Stimulated activated CD8-positive, alpha-beta memory T cell treated with anti-CD3 and anti-CD28 coated beads, Interleukin-15, amount 100 ng/mL, for 4 hours (primary cell): ENCODE measurements around the gene GPR158.
"Not testable (repeated sequence)": the region's sequence is repeated elsewhere in the genome, so short reads cannot be mapped to it uniquely, and the experiment has no call there.

Experiments used
- DNase-seq, 2 donors: peaks; one replicate each; pipeline ENCODE4 v3.0.0-alpha.2; 2020; ENCODE audit warnings: low read depth in 2 of 2

Gene GPR158

GRCh38 chr10:25174461-25175230 is at the start of gene GPR158:
Gene GPR158 (plus strand): TSS chr10:25175001. CDS start chr10:25175421, 420 bp downstream.
- peak; percentile 5 to 18 for DNase-seq

DNA sequence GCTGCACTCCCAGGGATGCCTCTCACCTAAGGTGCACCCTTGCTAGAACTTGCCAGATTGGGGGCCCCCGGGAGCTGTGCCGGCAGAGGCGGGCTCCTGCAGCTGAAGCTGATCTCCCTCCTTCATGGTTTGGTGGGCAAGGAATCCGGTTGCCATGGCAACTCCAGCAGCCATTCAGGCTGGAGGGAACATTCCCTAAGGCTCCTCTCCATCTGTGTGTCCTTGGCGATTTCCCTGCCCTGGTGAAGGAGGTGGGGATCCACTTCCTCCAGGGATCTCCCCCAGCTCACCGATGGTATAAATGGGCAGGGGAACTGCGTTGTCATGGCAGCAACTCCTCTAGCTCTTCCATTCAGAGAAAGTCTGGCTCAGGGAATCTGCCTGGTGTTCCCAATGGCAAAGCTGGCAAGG is 49.6 kb upstream of the GPR158 start:
- DNase-seq = no peak

GRCh38 chr10:25129592-25129991 is 45.2 kb upstream of the GPR158 start:
- no peak for DNase-seq

- no peak for DNase-seq
Observed at GRCh38 chr10:25130906-25131305, 43.9 kb upstream of the GPR158 start.

DNA sequence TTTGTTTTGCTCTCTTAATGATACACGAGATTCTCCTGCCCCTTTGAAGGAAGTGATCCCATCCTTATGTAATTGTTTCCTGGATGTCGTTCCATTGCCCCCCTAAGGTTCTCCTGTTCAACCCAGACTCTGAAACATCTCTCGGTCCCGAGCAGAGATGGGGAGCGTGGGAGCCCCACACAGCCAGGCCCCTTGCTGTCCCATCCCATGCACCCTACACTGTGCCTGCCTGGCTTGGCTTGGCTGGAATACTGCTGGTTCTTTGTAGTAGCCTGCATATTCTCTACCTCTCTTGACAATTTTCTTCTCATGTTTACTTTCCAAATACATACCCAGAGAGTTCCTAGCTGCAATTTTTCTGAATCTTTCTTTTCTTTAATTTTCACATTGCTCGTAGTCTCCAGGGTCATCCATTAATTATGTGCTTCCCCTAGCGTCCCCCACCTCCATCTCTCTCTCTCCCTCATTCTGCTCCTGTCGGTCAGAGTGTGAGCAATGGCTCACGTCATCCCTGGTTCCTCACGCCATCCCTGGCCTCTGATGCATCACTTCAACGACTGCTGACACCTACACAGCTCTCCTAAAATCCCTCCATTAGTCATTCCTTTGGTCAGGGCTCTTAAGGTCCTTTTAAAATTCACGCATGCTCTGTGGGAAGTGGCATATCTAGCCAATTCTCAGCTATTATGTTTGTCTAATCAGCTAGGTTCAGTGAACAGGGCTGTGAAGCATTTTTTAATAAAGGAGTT is 32.5 kb upstream of the GPR158 start:
- no peak for DNase-seq

DNA sequence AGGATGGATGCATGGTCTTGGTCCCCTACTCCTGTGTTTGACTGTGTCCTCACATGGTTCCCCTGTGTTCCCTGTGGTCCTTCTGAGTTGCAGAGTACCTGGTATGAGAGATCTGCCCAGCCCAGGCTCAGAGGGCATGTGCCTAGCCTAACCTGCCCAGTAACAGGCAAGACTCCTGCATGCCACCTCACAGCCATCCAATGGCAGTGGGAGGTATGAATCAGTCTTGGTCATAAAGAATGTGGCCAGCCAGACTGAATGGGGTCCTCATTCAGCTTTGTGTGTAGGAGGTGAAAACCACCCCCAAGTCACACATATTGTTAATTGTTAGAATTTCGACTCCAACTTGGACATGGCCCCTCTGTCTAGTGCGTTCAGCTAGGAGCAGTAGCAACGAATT is 17.2 kb upstream of the GPR158 start:
- no peak for DNase-seq

DNA sequence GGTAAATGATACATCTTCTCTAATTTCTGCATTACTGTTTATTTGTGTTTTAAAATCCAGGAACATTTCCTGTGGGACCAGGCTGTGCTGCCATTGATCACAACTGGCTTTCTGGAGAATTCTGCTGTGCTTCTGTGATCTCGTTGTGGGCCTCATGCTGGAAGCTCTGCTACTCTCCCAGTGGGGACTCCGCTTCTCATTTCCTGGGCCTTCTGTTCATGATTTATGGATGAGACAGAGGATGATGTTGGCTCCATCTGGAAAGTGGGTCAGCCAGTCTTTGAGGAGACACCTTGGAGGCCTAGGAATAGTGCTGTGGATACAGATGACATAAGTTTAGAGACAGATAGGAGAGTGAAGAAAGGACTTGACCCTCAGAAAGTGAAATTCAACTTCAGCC is 15.2 kb upstream of the GPR158 start:
- DNase-seq = no peak

GRCh38 chr10:25162391-25162790 is 12.4 kb upstream of the GPR158 start:
- no peak for DNase-seq

DNA sequence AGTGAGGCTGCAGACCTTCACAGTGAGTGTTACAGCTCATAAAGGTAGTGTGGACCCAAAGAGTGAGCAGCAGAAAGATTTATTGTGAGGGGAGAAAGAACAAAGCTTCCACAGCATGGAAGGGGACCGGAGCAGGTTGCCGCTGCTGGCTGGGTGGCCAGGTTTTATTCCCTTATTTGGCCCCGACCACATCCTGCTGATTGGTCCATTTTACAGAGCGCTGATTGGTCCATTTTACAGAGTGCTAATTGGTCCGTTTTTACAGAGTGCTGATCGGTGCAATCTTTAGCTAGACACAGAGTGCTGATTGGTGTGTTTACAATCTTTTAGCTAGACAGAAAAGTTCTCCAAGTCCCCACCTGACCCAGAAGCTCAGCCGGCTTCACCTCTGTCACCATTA is 11.3 kb upstream of the GPR158 start:
- DNase-seq = not testable (repeated sequence)

- DNase-seq = no peak
Observed at GRCh38 chr10:25169740-25170139, 5.1 kb upstream of the GPR158 start.

- no peak for DNase-seq
Observed at GRCh38 chr10:25170627-25171026, 4.2 kb upstream of the GPR158 start.

GRCh38 chr10:25175527-25176420 is 973 bp downstream of the GPR158 start:
- no peak for DNase-seq

GRCh38 chr10:25176421-25176968 is 1.7 kb downstream of the GPR158 start:
- DNase-seq = no peak

- no peak for DNase-seq
Observed at GRCh38 chr10:25177093-25177753, 2.4 kb downstream of the GPR158 start.

- DNase-seq = no peak
Observed at GRCh38 chr10:25177754-25178135, 2.9 kb downstream of the GPR158 start.

GRCh38 chr10:25178411-25178810 is 3.6 kb downstream of the GPR158 start:
- no peak for DNase-seq

DNA sequence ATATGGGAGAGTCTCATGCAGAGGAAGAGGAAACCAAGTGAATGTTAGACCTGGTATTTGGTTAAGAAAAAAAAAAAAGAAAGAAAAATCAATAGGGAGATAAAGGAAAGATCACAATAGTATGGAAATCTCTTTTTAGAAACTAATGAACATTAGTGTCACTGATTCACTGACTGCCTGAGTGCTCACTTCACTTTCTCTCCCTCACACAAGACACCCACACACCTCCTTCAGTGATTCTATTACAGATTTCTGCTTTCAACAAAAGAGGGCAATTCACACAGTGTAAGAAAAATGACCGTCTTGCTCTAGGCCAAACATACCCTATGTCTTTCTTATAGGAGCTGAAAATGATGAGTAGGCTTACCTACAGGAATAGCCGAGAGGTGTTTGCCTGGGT is 6.0 kb downstream of the GPR158 start:
- no peak for DNase-seq

- no peak for DNase-seq
Observed at GRCh38 chr10:25182636-25183035, 7.8 kb downstream of the GPR158 start.

DNA sequence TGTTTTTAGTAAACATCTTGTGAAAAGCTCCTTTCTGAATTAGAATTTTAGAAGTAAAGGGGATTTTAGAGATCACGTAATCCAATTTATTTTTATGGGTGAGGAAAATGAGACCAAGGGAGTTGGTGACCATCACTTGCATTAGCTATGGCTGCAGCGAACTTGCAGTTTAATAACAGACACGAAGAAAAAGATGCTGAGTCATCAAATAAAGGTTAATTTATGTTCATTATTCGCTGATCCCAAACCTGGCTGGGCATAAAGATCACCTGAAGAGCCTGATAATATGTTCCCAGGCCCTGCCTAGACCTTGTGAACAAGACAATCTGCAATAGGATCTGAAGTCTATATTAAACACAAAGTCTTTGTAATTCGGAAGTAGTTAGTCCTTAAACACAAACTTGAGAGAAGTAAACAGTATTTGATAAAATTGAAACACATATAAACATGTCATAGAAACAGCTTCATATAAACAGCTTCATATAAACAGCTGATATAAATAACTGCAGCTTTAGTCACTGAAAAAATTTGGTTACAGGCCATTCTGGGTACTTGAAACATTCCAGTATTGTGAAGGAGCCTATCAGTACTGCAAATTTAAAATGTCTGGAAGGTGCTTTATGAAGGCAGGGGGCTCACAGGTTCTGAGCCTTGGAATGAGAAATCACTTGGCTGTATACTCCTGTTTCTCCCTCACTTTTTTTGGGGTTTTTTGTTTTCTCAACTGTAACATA is 16.5 kb downstream of the GPR158 start:
- no peak for DNase-seq

GRCh38 chr10:25198151-25198550 is 23.4 kb downstream of the GPR158 start:
- DNase-seq = no peak
